ENCODE data around the gene TLCD5. TPM values are rescaled to one million over a fixed set of nuclear protein-coding genes. Genes with fewer than 3 reads are reported as not detected.
A peak's percentile ranks its signal among the peaks of the same experiment; 100 is the strongest.

Gene TLCD5
- total RNA-seq, 3 donors from 2014 or later: 0.46 to 3.8 (median 0.51) TPM

DNA sequence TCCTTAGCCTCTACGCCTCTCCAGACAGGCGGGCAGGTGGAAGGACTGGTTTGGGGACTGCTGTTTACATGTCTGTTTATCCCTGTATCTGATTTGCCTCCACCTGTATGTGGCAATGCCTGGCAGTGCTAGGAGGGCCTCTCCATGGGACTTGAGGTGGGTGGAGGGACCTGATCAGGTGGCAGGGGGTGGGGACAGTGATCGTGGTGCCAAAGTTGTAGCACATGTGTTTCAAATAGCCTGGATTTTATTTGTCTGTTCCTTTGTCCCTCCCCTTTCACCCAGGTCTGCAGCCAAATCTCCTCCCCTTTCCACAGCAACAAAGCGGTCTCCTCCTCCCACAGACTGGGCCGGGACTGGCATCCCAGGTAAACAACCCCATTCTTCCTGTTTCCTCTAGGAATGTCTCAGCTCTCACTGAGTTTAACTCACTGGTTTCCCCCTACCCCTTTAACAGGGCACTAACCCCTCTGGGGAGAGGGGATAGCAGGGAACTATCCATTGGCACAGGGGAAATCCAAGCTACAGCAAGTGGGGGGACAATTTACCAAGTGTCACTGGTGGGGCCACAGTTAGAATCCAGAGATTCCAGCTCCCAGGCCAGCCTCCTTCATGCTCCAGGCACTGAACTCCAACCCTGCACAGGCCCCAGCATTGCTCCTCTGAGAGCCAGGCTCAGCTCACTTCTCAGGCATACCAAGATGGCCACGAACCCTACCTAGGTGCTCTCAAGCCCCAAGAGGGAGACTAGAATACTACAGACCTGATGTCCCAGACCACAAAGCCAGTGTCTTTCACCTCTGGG lies 22.9 kb upstream of the TLCD5 start:
- DNase-seq: peak; percentile 70 to 79 (median 74)
- H3K36me3 ChIP-seq (ENCODE audit: low read depth): no peaks in the 10 kb centered on the region
- TF ChIP-seq, protein P1, sequence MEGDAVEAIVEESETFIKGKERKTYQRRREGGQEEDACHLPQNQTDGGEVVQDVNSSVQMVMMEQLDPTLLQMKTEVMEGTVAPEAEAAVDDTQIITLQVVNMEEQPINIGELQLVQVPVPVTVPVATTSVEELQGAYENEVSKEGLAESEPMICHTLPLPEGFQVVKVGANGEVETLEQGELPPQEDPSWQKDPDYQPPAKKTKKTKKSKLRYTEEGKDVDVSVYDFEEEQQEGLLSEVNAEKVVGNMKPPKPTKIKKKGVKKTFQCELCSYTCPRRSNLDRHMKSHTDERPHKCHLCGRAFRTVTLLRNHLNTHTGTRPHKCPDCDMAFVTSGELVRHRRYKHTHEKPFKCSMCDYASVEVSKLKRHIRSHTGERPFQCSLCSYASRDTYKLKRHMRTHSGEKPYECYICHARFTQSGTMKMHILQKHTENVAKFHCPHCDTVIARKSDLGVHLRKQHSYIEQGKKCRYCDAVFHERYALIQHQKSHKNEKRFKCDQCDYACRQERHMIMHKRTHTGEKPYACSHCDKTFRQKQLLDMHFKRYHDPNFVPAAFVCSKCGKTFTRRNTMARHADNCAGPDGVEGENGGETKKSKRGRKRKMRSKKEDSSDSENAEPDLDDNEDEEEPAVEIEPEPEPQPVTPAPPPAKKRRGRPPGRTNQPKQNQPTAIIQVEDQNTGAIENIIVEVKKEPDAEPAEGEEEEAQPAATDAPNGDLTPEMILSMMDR (IDR thresholded peaks at IDR 0.05): no peak
- no peak overlapping the region for H3K4me3 ChIP-seq
- H3K9me3 ChIP-seq: no peaks in the 10 kb centered on the region
- ATAC-seq: peak; percentile 68
- peaks cover 23% of the 10 kb centered on the region for H3K4me1 ChIP-seq (ENCODE audit: low read depth)
- intact Hi-C loops (cut with DNase I, micrococcal nuclease): loop anchor here (5.0 kb wide), 1 partner anchor 130 kb away; no protein-coding TSS in a partner anchor

DNA sequence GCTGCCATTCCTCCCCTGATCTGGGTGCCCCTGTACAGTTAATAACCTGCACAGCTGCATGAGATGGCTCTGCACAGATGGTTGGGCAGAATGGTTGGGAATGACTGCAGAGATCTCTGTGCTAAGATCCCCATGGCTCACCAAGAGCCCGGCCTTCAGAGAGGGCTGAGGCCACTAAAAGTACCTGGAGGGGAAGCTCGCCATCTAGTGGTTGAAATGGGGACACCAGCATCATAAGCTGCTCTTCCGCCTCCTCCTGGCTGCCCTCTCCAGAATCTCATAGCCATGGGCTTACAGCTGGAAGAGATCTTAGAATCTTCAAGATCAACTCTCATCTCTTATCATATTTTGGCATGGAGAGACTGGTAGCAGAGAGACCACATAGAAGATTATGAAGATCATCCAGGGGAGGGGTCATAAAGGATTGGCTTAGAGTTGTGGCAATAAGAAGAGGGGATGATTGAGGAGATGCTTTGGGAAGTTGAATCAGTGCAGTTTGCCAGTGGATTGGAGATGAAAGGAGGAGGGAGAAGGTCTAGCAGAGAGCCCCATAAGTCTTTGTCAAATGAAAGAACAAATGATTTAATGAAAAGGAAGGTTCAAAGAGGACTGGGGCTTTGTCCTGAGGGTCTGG lies 22.0 kb upstream of the TLCD5 start:
- H3K36me3 ChIP-seq (ENCODE audit: low read depth): no peaks in the 10 kb centered on the region
- H3K4me1 ChIP-seq (ENCODE audit: low read depth): peaks cover 23% of the 10 kb centered on the region
- DNase-seq (peak in 2 of 3 donors; percentile 64 to 92), ATAC-seq (peak; percentile 77)
- intact Hi-C loops (cut with DNase I, micrococcal nuclease): loop anchor here (5.0 kb wide), 1 partner anchor 131 kb away; no protein-coding TSS in a partner anchor
- H3K9me3 ChIP-seq: no peaks in the 10 kb centered on the region
- TF ChIP-seq, protein P1 (IDR thresholded peaks at IDR 0.05): peak; percentile 76
- no peak overlapping the region for H3K4me3 ChIP-seq

DNA sequence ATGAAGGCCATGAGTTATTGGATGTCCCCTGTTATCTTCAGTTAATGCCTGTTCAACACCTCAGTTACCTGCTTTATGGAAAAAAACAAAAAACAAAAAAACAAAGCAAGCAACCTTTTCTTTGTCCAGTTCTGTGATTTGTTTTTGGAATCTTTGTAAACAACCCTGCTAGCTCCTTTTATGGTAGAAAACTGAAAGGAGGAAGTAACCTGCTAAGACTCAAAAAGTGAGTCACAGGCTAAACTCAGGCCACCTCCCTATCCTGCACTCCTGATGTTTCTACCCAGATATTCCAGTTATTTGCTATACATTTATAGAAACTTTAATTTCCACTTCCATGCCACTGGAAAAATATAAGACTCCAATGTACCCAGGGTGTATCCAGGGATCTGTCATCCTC lies 20.6 kb upstream of the TLCD5 start:
- Histone ChIP-seq H3K9me3 (no peaks in the 10 kb centered on the region), H3K4me3 (no peak overlapping the region), H3K4me1 (ENCODE audit: low read depth) (peaks cover 25% of the 10 kb centered on the region), H3K36me3 (ENCODE audit: low read depth) (no peaks in the 10 kb centered on the region)
- TF ChIP-seq, protein P1 (IDR thresholded peaks at IDR 0.05): no peak
- ATAC-seq (peak; percentile 53), DNase-seq (no peak)
- intact Hi-C loops (cut with DNase I, micrococcal nuclease): loop anchor here (5.0 kb wide), 1 partner anchor 132 kb away; no protein-coding TSS in a partner anchor

DNA sequence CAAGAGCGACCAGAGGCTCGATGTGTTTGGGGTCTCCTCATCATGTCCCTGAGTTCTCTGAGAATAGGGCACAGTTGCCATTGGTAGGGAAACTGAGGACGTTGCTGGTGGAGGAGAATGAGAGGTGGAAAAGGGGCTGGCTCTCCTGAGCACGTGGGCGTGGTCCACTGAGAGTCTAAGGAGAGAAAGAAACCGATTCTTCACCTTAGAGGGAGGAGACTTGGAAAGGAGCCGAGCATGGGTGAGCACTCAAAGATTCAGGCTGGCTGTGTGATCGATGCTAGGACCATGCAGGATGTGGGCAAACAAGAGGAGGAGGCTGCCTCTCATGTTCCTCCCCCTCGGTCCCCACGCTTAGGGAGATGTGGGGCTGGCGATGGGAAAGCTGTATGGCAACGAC lies 19.8 kb upstream of the TLCD5 start:
- H3K4me1 ChIP-seq (ENCODE audit: low read depth): peaks cover 27% of the 10 kb centered on the region
- DNase-seq (peak in 2 of 3 donors; percentile 66 to 71), ATAC-seq (peak; percentile 22)
- H3K4me3 ChIP-seq: no peak overlapping the region
- TF ChIP-seq, protein P1 (IDR thresholded peaks at IDR 0.05): no peak
- no peaks in the 10 kb centered on the region for H3K9me3 ChIP-seq
- H3K36me3 ChIP-seq (ENCODE audit: low read depth): no peaks in the 10 kb centered on the region
- intact Hi-C loops (cut with DNase I, micrococcal nuclease): no loop called here

DNA sequence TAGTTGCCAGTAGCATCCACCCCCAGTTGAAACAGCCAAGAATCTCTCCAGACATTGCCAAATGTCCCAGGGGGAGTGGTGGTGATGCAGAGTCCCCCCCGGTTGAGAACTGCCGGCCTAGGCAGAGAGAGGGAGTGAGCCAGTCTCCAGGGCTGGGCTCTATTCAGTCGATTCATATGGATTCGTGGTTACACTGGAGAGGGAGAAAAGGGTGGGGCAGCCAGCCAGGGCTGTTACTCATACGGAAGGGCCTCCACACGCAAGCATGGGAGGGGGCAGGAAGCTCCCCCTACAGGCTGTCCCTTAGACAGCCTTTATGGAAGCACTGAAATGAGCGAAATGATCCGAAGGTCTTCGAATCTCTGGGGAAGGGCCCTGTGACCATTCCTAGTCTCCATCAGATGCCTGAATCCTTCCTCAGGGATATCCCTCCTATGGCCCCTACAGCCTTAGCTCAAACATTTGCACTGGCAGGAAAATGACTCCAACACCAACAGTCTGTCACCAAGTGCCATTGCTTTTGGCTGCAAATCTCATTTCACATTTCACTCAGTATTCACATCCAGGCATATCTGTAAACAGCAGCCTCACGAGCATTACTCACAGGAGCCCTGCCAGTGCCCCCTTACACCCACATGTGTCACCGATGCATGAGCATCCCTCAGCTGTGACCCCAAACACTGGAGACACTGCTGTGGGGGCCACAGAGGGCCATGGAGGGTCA lies 18.4 kb upstream of the TLCD5 start:
- no peaks in the 10 kb centered on the region for H3K9me3 ChIP-seq
- DNase-seq (peak; percentile 55 to 70 (median 58)), ATAC-seq (peak; percentile 53)
- peaks cover 36% of the 10 kb centered on the region for H3K4me1 ChIP-seq (ENCODE audit: low read depth)
- H3K36me3 ChIP-seq (ENCODE audit: low read depth): no peaks in the 10 kb centered on the region
- TF ChIP-seq, protein P1 (IDR thresholded peaks at IDR 0.05): no peak
- intact Hi-C loops (cut with DNase I, micrococcal nuclease): no loop called here
- no peak overlapping the region for H3K4me3 ChIP-seq

Data from mucosa of descending colon (tissue), 3 donors.